AG09309 (cell line): Measurements from ENCODE around the gene RAD17.
A peak's percentile ranks its signal among the peaks of the same experiment; 100 is the strongest.

Experiments used
- DNase-seq: peaks from one replicate; pipeline ENCODE4 v3.0.0-alpha.2; 2010; ENCODE audit warnings: low read depth
- H3K4me3 ChIP-seq: 2 replicates; pipeline ENCODE4 v1.5.1; 2011; ENCODE audit warnings: mild to moderate bottlenecking, low read depth, low read length, moderate library complexity; ENCODE audit not compliant: control insufficient read depth
- TF ChIP-seq, protein P1 (sequence below): IDR thresholded peaks from 2 replicates; pipeline ENCODE4 v1.5.1; 2011; ENCODE audit warnings: mild to moderate bottlenecking, low read depth, low read length, inconsistent platforms; ENCODE audit not compliant: insufficient read depth, control insufficient read depth; ENCODE audit errors: missing control alignments

RAD17 gene

DNA sequence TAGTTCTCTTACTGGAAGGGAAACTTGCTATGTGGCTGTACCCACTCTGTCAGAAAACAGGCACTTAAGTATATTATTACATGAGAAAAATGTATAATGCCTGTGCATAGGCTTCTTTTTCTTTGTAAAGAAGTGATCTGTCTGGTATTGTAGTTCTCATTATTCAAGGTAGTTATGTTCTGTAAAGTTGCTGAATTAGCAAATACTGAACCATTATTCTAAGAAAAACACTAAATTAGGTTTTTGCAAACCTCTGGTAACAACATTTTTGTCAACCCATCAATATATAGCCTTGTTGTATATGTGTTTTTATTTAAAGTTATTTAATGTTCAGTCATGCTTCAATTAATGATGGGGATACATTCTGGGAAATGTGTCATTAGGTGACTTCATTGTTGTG, 8.8 kb downstream of the RAD17 start:
- TF ChIP-seq, protein P1, sequence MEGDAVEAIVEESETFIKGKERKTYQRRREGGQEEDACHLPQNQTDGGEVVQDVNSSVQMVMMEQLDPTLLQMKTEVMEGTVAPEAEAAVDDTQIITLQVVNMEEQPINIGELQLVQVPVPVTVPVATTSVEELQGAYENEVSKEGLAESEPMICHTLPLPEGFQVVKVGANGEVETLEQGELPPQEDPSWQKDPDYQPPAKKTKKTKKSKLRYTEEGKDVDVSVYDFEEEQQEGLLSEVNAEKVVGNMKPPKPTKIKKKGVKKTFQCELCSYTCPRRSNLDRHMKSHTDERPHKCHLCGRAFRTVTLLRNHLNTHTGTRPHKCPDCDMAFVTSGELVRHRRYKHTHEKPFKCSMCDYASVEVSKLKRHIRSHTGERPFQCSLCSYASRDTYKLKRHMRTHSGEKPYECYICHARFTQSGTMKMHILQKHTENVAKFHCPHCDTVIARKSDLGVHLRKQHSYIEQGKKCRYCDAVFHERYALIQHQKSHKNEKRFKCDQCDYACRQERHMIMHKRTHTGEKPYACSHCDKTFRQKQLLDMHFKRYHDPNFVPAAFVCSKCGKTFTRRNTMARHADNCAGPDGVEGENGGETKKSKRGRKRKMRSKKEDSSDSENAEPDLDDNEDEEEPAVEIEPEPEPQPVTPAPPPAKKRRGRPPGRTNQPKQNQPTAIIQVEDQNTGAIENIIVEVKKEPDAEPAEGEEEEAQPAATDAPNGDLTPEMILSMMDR, result no peak
- no peak for DNase-seq

DNA sequence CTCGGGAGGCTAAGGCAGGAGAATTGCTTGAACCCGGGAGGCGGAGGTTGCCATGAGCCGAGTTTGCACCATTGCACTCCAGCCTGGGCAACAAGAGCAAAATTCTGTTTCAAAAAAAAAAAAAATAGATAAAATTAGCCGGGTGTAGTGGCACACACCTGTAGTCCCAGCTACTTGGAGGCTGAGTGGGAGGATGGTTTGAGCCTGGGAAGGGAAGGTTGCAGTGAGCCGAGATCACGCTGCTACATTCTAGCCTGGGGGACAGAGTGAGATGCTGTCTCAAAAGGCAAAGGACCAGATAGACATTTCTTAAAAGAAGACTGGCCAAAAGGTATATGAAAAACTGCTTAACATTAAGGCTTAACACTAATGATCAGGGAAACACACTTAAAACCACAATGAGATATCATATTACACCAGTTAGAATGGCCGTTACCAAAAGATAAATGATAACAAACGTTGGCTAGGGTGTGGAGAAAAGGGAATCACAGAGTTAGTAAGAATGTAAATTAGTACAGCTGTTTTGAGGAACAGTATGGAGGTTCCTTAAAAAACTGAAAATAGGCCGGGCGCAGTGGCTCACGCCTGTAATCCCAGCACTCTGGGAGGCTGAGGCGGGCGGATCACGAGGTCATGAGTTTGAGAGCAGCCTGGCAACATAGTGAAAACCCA, 35.2 kb downstream of the RAD17 start:
- H3K4me3 ChIP-seq, result no peak overlapping the region
- DNase-seq, result no peak
- TF ChIP-seq, protein P1, result no peak

More for the DNA sequence above, 8.8 kb downstream of the RAD17 start:
- no peak overlapping the region for H3K4me3 ChIP-seq

DNA sequence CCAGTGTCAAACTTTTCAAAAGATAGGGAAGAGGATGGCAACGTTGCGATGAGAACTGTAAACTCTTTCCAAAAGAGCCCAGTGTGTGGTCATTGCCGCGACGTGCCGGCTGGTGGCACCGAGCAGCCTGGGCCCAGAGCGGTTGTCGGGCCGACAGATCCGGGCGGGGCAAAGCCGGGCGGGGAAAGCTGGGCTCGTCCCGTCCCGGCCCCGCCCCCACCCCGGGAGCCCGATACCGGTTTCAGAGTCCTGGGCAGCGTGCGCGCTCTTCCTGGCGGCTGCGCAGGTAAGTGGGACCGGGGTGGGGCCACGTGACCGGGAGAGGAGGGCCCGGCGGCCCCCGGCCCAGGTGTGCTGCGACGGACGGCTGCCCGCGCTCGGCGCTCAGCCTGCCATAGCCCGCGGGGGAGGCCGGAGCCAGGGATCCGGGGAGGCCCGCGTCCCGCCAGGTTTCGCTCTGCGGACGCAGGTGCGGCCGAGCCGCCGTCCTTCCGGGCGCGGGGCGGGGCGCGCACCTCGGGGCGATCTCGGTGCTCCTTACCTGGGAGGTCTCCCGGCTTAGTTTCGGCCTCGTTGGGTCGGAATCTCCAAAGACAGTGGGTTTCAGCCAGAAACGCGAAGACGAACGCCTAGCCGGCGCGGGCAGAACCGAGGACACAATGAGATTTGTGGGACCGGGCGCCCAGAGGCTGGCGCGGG, 45.4 kb downstream of the RAD17 start, which contains the start of gene MARVELD2:
Gene MARVELD2 (plus strand): TSS at position 232 of the 699 bp plus-strand sequence. CDS start 4,270 bp downstream, outside the sequence.
- no peak for DNase-seq
- H3K4me3 ChIP-seq, result peak within 1 kb of the TSS; percentile 51
- TF ChIP-seq, protein P1, result peak; percentile 51

DNA sequence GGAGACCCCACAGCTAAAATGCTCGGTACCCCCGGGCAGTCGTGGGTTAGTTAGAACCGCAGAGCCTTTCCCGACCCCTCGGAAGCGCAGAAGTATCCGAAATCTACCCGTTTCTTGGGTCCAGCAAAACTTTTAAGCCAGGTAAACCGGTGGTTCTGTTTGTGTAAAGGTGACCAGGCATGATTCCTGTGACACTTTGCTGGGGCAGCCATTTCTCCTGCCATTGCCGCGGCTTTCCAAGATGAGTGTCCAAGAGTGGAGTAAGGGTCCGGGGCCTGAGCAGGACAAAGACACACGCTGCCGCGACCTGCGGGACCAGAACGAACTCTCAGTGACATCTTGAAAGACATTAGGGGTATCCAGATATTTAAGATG, 46.0 kb downstream of the RAD17 start:
- TF ChIP-seq, protein P1, result no peak
- H3K4me3 ChIP-seq, result peak overlapping the region; percentile 51
- DNase-seq, result no peak

DNA sequence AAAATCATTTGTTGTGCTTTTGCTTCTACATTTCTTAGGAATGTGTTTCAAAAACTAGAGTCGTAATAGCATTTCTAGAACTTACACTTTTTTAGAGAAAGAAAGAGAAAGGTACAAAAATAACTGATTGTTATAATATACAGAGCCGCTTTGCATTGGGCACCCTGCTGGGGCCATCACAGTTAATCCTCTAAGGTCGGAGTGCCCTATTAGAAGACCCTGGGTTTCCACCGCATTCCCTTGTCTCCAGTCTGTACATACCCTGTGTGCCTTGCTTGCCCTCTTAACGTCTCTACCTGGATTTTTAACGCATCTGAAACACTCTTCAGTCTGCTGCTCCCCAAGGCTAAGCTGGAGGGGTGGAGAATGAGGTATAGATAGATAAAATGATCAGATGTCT, 46.6 kb downstream of the RAD17 start:
- H3K4me3 ChIP-seq, result no peak overlapping the region
- TF ChIP-seq, protein P1, result no peak
- no peak for DNase-seq

DNA sequence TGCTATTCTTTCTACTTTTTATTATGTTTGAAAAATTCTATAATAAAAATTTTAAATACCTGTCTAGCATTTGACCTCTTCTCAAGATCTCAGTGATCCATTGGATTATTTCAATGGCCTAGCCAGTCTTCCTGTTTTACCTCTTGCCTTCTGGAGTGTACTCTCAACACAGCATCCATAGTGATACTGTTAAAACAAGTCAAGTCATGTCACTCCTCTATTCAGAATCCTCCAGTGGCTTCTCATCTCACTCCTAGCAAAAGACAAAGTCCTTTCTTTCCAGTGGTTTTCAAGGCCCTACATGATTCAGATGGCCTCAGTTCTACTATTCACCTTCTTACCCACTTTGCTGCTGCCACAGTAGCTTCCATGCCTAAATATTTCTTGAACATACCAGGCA, 47.1 kb downstream of the RAD17 start:
- no peak for DNase-seq
- H3K4me3 ChIP-seq, result no peak overlapping the region
- TF ChIP-seq, protein P1, result no peak
